A549 (cell line): ENCODE data around the gene ENTPD5. TPM values are rescaled to one million over a fixed set of nuclear protein-coding genes. Genes with fewer than 3 reads are reported as not detected.

Source experiments
- ATAC-seq, 2 experiments: fragments of 200-7000 bp in 1 of 2; fragments of >200 bp in 1 of 2; cut with Nextera tagmentation in 1 of 2; cut with Tn5 transposase in 1 of 2; 3 replicates each; pipeline versions ENCODE4 v1.8.0 to v1.9.1; 2018 to 2020; ENCODE audit warnings: mild to moderate bottlenecking in 1 of 2, moderate library complexity in 1 of 2
- CTCF ChIA-PET: fragments of 300-600 bp; sonication (Branson Sonifier 250); formaldehyde crosslinking; extraction: SDS; loops from one replicate; lab custom pipeline; 2021; ENCODE audit warnings: antibody characterized with exemption, inconsistent platforms; lab: Yijun Ruan, JAX
- POLR2A ChIA-PET: fragments of 350-600 bp; formaldehyde crosslinking; extraction: SDS; loops from one replicate; lab custom pipeline; 2021; ENCODE audit warnings: antibody characterized with exemption, inconsistent platforms; lab: Yijun Ruan, JAX
- DNase-seq, 2 experiments: peaks; one replicate each; pipeline versions ENCODE4 v3.0.0 to v3.0.0-alpha.2; 2011 to 2016; ENCODE audit warnings: low read depth in 1 of 2, low spot score in 1 of 2
- FAIRE-seq: peaks from 2 replicates; lab custom pipeline; 2011; peaks lifted over from hg19 to GRCh38; lab: Jason Lieb, UNC
- H3K27ac ChIP-seq, 2 experiments: fragments of >200 bp; sonication (Bioruptor Twin); formaldehyde crosslinking; 3 replicates each; pipeline ENCODE4 v1.5.1; 2016 to 2017
- H3K4me1 ChIP-seq: fragments of >200 bp; sonication (Bioruptor Twin); formaldehyde crosslinking; 3 replicates; pipeline ENCODE4 v1.6.1; 2016
- H3K4me2 ChIP-seq: fragments of >200 bp; sonication (Bioruptor Twin); formaldehyde crosslinking; 3 replicates; pipeline ENCODE4 v1.6.1; 2016
- H3K4me3 ChIP-seq: fragments of >200 bp; sonication (Bioruptor Twin); formaldehyde crosslinking; 3 replicates; pipeline ENCODE4 v1.5.1; 2016
- H3K9me3 ChIP-seq: fragments of >200 bp; sonication (Bioruptor Twin); formaldehyde crosslinking; 3 replicates; pipeline ENCODE4 v1.6.1; 2016
- BHLHE40 ChIP-seq: IDR thresholded peaks from 2 replicates; pipeline ENCODE4 v1.6.1; 2012; ENCODE audit warnings: low read depth, low read length, inconsistent platforms
- CEBPB ChIP-seq, 2 experiments: fragments of >200 bp in 1 of 2; sonication (Bioruptor Twin) in 1 of 2; formaldehyde crosslinking in 1 of 2; IDR thresholded peaks; 2 replicates each; pipeline ENCODE4 v1.6.1; 2012 to 2016
- EHMT2 ChIP-seq: fragments of 200-600 bp; sonication (generic); IDR thresholded peaks from 2 replicates; pipeline ENCODE4 v1.6.1; 2016; ENCODE audit warnings: antibody characterized with exemption, low read depth, mild to moderate bottlenecking, moderate library complexity
- HOXA7 ChIP-seq: fragments of 250-450 bp; sonication (Bioruptor Pico); IDR thresholded peaks from 2 replicates; pipeline ENCODE4 v1.5.0; 2020; ENCODE audit warnings: mild to moderate bottlenecking, moderate library complexity
- HOXB13 ChIP-seq: fragments of 250-450 bp; sonication (Bioruptor Pico); IDR thresholded peaks from 2 replicates; pipeline ENCODE4 v1.5.0; 2020; ENCODE audit warnings: low read depth, mild to moderate bottlenecking, moderate library complexity
- HOXB5 ChIP-seq: fragments of 250-450 bp; sonication (Bioruptor Pico); IDR thresholded peaks from 2 replicates; pipeline ENCODE4 v1.5.0; 2020; ENCODE audit warnings: mild to moderate bottlenecking, moderate library complexity
- JUN ChIP-seq, 2 experiments: fragments of >200 bp; sonication (Bioruptor Twin); formaldehyde crosslinking; IDR thresholded peaks; 2 replicates in 1 of 2; 3 replicates in 1 of 2; pipeline ENCODE4 v1.6.1; 2016 to 2017
- MAFK ChIP-seq: fragments of 450-650 bp; IDR thresholded peaks from 2 replicates; pipeline ENCODE4 v1.6.1; 2014; ENCODE audit not compliant: partially characterized antibody
- NFE2L2 ChIP-seq: fragments of 150-350 bp; conservative IDR thresholded peaks from 2 replicates; pipeline ENCODE4 v1.6.1; 2014; ENCODE audit warnings: low read length
- RNF2 ChIP-seq: fragments of 200-600 bp; sonication (generic); IDR thresholded peaks from 2 replicates; pipeline ENCODE4 v1.6.1; 2016; ENCODE audit warnings: low read depth, mild to moderate bottlenecking, antibody characterized with exemption, moderate library complexity, borderline replicate concordance
- SREBF2 ChIP-seq: fragments of 450-650 bp; IDR thresholded peaks from 2 replicates; pipeline ENCODE4 v1.6.1; 2014; ENCODE audit warnings: mild to moderate bottlenecking, moderate library complexity
- ZFP36 ChIP-seq: fragments of 450-650 bp; IDR thresholded peaks from 2 replicates; pipeline ENCODE4 v1.6.1; 2014; ENCODE audit warnings: borderline replicate concordance; ENCODE audit not compliant: partially characterized antibody
- WGBS: methylation state at CpG from one replicate; pipeline ENCODE4 v1.1.6; 2017; ENCODE audit errors: missing lambda C conversion rate; 5-methylcytosine and 5-hydroxymethylcytosine counted together
- polyA plus RNA-seq, 4 experiments: library from polyadenylated mRNA; depleted of rRNA in 3 of 4; stranded (reverse); fragments of >200 nt; fragmentation: RNase III in 1 of 4; extraction: RNeasy Plus Mini Kit Qiagen cat#74134 plus additional on column Dnase treatment in 1 of 4; gene quantifications; 2 replicates in 3 of 4; 3 replicates in 1 of 4; pipeline ENCODE4 v1.2.3, GENCODE V29; 2011 to 2017
- TF ChIP-seq, protein P1 (sequence below): fragments of 200-600 bp; sonication (generic); IDR thresholded peaks from 2 replicates; pipeline ENCODE4 v1.6.1; 2016; ENCODE audit warnings: antibody characterized with exemption, mild to moderate bottlenecking, moderate library complexity
- TF ChIP-seq, protein P2 (sequence below): fragments of 450-650 bp; IDR thresholded peaks from 2 replicates; pipeline ENCODE4 v1.6.1; 2014; ENCODE audit warnings: antibody characterized with exemption
- TF ChIP-seq, protein P3 (sequence below): fragments of >200 bp; sonication (Bioruptor Twin); formaldehyde crosslinking; IDR thresholded peaks from 3 replicates; pipeline ENCODE4 v1.6.1; 2016

The ENTPD5 gene
- polyA plus RNA-seq, 2 of the 4 experiments (the other 2 are of a cell fraction), result 6.0 to 17.4 TPM

DNA sequence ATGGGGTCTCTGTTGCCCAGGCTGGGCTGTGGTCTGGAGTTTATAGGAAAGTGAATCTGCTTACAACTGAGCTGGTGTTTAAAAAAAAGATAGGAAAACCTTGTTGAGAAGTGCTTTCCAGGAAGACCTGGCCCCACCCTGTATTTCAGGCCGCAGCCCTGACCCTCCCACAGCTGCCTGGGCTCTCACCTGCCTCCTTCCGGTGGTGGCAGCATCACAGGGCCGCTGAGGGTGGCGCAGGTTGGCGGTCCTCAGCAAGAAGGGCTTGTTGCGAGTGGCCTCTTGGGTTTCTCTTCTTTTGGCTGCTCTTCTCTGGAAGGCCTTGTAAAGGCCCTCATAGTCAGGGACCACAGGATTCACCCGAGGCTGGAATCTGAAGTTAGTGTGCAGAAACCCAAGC is 76.9 kb downstream of the ENTPD5 start (continued):
- TF ChIP-seq, protein P1, sequence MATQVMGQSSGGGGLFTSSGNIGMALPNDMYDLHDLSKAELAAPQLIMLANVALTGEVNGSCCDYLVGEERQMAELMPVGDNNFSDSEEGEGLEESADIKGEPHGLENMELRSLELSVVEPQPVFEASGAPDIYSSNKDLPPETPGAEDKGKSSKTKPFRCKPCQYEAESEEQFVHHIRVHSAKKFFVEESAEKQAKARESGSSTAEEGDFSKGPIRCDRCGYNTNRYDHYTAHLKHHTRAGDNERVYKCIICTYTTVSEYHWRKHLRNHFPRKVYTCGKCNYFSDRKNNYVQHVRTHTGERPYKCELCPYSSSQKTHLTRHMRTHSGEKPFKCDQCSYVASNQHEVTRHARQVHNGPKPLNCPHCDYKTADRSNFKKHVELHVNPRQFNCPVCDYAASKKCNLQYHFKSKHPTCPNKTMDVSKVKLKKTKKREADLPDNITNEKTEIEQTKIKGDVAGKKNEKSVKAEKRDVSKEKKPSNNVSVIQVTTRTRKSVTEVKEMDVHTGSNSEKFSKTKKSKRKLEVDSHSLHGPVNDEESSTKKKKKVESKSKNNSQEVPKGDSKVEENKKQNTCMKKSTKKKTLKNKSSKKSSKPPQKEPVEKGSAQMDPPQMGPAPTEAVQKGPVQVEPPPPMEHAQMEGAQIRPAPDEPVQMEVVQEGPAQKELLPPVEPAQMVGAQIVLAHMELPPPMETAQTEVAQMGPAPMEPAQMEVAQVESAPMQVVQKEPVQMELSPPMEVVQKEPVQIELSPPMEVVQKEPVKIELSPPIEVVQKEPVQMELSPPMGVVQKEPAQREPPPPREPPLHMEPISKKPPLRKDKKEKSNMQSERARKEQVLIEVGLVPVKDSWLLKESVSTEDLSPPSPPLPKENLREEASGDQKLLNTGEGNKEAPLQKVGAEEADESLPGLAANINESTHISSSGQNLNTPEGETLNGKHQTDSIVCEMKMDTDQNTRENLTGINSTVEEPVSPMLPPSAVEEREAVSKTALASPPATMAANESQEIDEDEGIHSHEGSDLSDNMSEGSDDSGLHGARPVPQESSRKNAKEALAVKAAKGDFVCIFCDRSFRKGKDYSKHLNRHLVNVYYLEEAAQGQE, result no peak
- TF ChIP-seq, protein P2, sequence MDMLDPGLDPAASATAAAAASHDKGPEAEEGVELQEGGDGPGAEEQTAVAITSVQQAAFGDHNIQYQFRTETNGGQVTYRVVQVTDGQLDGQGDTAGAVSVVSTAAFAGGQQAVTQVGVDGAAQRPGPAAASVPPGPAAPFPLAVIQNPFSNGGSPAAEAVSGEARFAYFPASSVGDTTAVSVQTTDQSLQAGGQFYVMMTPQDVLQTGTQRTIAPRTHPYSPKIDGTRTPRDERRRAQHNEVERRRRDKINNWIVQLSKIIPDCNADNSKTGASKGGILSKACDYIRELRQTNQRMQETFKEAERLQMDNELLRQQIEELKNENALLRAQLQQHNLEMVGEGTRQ, result no peak
- TF ChIP-seq MAFK (no peak), SREBF2 (no peak), EHMT2 (no peak)

DNA sequence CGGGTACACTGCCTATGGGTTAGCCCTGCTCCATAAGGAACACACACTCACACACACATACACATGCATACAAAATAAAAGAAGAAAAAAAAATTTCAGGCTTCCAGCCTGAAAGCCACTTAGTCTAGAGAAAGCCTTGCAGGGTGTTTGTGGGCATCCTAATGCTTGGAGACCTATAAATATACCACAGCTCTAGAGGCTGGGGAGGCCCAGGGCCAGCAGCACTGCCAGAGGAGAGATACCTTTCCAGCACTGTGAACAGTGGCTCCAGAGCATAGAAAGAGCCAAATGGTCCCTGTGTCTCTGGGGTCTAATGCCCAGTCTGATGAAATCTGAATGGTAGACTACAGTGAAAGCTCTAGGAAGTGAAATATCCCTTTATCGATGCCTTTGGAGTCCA is 82.1 kb downstream of the ENTPD5 start:
- DNase-seq (no peak), FAIRE-seq (no peak), ATAC-seq (0 out of 6 replicates have a peak, but pooled peaks of 1 of the 2 experiments have one; percentile 21)
- ChIA-PET POLR2A (interaction anchor here (0.8 kb wide), 1 partner anchor 13 kb away, joined by 3 read pairs; the partner anchor contains the start of genes COQ6 and FAM161B), CTCF (interaction anchor here (1.3 to 1.5 kb wide), 2 partner anchors 9 to 208 kb away, joined by 3 to 7 read pairs; no protein-coding TSS in a partner anchor)
- H3K27ac ChIP-seq, result no peak overlapping the region
- no peaks in the 10 kb centered on the region for H3K9me3 ChIP-seq
- TF ChIP-seq, protein P2, result no peak
- TF ChIP-seq BHLHE40, result no peak
- TF ChIP-seq HOXA7 (CRISPR knock-in tag), result no peak
- no peak for TF ChIP-seq ZFP36
- TF ChIP-seq HOXB13 (CRISPR knock-in tag), result no peak
- TF ChIP-seq RNF2, result no peak
- WGBS, result 82% methylated on average over 2 of the region's 2 CpGs
- no peak overlapping the region for H3K4me3 ChIP-seq
- H3K4me2 ChIP-seq, result no peak overlapping the region
- peaks cover 3% of the 10 kb centered on the region; the same call in 2 of the 3 replicates for H3K4me1 ChIP-seq

DNA sequence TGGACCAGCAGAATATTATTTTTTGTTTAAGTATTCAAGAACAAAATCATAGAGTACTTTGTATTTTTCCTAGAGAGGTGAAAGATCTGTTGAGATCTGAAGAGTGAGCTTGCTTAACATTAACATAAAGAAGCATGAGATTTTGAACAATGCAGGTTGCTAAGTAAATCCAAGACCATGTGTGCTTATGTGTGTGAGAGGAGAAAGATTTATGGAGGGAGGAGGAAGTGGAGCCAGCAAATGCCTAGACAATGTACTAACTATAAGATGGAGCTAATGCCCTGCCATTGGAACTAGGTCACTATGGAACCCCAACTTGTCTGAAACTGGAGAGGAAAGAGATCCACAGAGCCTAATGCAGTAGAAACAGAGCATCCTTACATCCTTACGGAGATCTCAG is 82.5 kb downstream of the ENTPD5 start:
- no peaks in the 10 kb centered on the region for H3K9me3 ChIP-seq
- no peak overlapping the region for H3K4me3 ChIP-seq
- 84% methylated on average over 1 of the region's 1 CpG for WGBS
- H3K27ac ChIP-seq, result no peak overlapping the region
- ATAC-seq, result no peak
- TF ChIP-seq HOXB5 (no peak), JUN (IDR thresholded peaks at IDR 0.05) (no peak), CEBPB (IDR thresholded peaks at IDR 0.05) (no peak), NFE2L2 (no peak)
- TF ChIP-seq, protein P3, sequence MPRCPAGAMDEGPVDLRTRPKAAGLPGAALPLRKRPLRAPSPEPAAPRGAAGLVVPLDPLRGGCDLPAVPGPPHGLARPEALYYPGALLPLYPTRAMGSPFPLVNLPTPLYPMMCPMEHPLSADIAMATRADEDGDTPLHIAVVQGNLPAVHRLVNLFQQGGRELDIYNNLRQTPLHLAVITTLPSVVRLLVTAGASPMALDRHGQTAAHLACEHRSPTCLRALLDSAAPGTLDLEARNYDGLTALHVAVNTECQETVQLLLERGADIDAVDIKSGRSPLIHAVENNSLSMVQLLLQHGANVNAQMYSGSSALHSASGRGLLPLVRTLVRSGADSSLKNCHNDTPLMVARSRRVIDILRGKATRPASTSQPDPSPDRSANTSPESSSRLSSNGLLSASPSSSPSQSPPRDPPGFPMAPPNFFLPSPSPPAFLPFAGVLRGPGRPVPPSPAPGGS, result no peak
- no peak for FAIRE-seq
- no peak for DNase-seq
- H3K4me1 ChIP-seq, result peaks cover 3% of the 10 kb centered on the region; the same call in 2 of the 3 replicates
- POLR2A ChIA-PET, result interaction anchor here (0.8 kb wide), 1 partner anchor 13 kb away, joined by 3 read pairs; the partner anchor contains the start of genes COQ6 and FAM161B
- no peak overlapping the region for H3K4me2 ChIP-seq
- CTCF ChIA-PET, result interaction anchor here (0.6 to 1.9 kb wide), 9 partner anchors 9 to 780 kb away, joined by 3 to 10 read pairs (median 3); partner anchors contain the start of genes COQ6 and FAM161B
